ENCODE data around the gene KBTBD8.

DNA sequence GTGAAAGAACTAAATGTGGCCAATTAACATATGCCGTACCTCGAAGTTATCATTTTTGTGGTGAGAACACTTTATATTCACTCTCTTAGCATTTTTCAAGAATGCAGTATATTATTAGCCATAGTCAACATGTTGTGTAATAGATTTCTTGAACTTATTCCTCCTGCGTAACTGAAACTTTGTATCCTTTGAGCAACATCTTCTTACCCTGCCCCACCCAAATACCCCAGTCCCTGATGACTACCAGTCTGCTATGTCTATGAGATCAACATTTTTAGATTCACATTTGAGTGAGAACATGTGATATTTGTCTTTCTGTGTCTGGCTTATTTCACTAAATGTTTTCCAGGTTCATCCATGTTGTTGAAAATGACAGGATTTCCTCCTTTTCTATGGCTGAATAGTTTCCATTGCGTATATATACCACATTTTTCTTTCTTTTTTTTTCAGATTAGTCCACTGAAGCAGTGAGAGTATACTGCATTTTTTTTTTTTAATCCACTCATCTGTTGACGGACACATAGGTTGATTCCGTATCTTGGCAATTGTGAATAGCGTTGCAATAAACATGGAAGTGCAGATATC, 12.7 kb upstream of the KBTBD8 start:
- TF ChIP-seq, protein P1, sequence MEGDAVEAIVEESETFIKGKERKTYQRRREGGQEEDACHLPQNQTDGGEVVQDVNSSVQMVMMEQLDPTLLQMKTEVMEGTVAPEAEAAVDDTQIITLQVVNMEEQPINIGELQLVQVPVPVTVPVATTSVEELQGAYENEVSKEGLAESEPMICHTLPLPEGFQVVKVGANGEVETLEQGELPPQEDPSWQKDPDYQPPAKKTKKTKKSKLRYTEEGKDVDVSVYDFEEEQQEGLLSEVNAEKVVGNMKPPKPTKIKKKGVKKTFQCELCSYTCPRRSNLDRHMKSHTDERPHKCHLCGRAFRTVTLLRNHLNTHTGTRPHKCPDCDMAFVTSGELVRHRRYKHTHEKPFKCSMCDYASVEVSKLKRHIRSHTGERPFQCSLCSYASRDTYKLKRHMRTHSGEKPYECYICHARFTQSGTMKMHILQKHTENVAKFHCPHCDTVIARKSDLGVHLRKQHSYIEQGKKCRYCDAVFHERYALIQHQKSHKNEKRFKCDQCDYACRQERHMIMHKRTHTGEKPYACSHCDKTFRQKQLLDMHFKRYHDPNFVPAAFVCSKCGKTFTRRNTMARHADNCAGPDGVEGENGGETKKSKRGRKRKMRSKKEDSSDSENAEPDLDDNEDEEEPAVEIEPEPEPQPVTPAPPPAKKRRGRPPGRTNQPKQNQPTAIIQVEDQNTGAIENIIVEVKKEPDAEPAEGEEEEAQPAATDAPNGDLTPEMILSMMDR (IDR thresholded peaks at IDR 0.05): no peak
- no peak for TF ChIP-seq EP300 (IDR thresholded peaks at IDR 0.05)
- no peak for TF ChIP-seq POLR2A (IDR thresholded peaks at IDR 0.05)

Data from tibial nerve (tissue), 4 donors.